Gastrocnemius medialis (tissue), 4 donors: ENCODE measurements around the gene APBA2. TPM values are rescaled to one million over a fixed set of nuclear protein-coding genes. Genes with fewer than 3 reads are reported as not detected.
A peak's percentile ranks its signal among the peaks of the same experiment; 100 is the strongest.

ENCODE experiments used
- ATAC-seq, 2 donors: fragments of 150-250 bp; one replicate each; pipeline ENCODE4 v1.9.1; 2016
- DNase-seq, 2 donors: peaks; one replicate each; pipeline ENCODE4 v3.0.0-alpha.2; 2019
- H3K27ac ChIP-seq, 4 donors: fragments of 200-600 bp; sonication (generic); 1 replicate in 1 of 4; 2 replicates in 3 of 4; pipeline ENCODE4 v1.5.1; 2016 to 2018; ENCODE audit warnings: mild to moderate bottlenecking in 2 of 4, moderate library complexity in 1 of 4
- H3K27me3 ChIP-seq, 3 donors: fragments of 200-600 bp; sonication (generic) in 2 of 3; 1 replicate in 1 of 3; 2 replicates in 2 of 3; pipeline versions ENCODE4 v1.5.1 to v1.6.0; 2016 to 2019; ENCODE audit warnings: mild to moderate bottlenecking in 1 of 3, moderate library complexity in 1 of 3
- H3K36me3 ChIP-seq, 2 donors: fragments of 200-600 bp; sonication (generic) in 1 of 2; one replicate each; pipeline ENCODE4 v1.5.1; 2017 to 2018
- H3K4me1 ChIP-seq, 2 donors: fragments of 200-600 bp; sonication (generic) in 1 of 2; one replicate each; pipeline ENCODE4 v1.5.1; 2016 to 2017; ENCODE audit warnings: mild to moderate bottlenecking in 2 of 2
- H3K4me3 ChIP-seq, 4 donors: fragments of 200-600 bp; sonication (generic) in 3 of 4; 1 replicate in 1 of 4; 2 replicates in 3 of 4; pipeline ENCODE4 v1.5.1; 2016 to 2019; ENCODE audit warnings: mild to moderate bottlenecking in 2 of 4
- H3K9me3 ChIP-seq, 3 donors: fragments of 200-600 bp; sonication (generic) in 2 of 3; 1 replicate in 1 of 3; 2 replicates in 2 of 3; pipeline ENCODE4 v1.5.1; 2016 to 2019
- POLR2A ChIP-seq, 2 donors: fragments of 450-650 bp; IDR thresholded peaks; one replicate each; pipeline ENCODE4 v1.6.1; 2017; ENCODE audit warnings: antibody characterized with exemption in 2 of 2, mild to moderate bottlenecking in 2 of 2, moderate library complexity in 2 of 2
- in situ Hi-C, 4 donors: fragments of 200-750 bp; cut with MboI; loops; one replicate each; pipeline versions ENCODE4 v1.15.0 to v1.8.0; 2017; ENCODE audit warnings: low sequenced_read_pairs in 4 of 4
- intact Hi-C: fragments of 100-400 bp; cut with DNase I; formaldehyde crosslinking; loops from one replicate; pipeline ENCODE4 v1.15.1; 2023; ENCODE audit warnings: low total_unique reads
- total RNA-seq, 4 donors: library from RNA; depleted of rRNA; stranded (reverse); fragments of >200 nt; gene quantifications; one replicate each; pipeline versions ENCODE4 v1.1.0 to v1.2.3, GENCODE V29; 2016
- TF ChIP-seq, protein P1 (sequence below), 5 experiments: fragments of 450-650 bp in 3 of 5; fragments of 200-600 bp in 2 of 5; sonication (generic) in 2 of 5; IDR thresholded peaks in 4 of 5; conservative IDR thresholded peaks in 1 of 5; 1 replicate in 4 of 5; 2 replicates in 1 of 5; pipeline ENCODE4 v1.5.1; 2016 to 2019; ENCODE audit warnings: antibody characterized with exemption in 5 of 5, mild to moderate bottlenecking in 3 of 5, moderate library complexity in 3 of 5

The APBA2 gene
- total RNA-seq, 4 donors from 2014 or later: 0.19 to 0.31 TPM; not detected in 2

DNA sequence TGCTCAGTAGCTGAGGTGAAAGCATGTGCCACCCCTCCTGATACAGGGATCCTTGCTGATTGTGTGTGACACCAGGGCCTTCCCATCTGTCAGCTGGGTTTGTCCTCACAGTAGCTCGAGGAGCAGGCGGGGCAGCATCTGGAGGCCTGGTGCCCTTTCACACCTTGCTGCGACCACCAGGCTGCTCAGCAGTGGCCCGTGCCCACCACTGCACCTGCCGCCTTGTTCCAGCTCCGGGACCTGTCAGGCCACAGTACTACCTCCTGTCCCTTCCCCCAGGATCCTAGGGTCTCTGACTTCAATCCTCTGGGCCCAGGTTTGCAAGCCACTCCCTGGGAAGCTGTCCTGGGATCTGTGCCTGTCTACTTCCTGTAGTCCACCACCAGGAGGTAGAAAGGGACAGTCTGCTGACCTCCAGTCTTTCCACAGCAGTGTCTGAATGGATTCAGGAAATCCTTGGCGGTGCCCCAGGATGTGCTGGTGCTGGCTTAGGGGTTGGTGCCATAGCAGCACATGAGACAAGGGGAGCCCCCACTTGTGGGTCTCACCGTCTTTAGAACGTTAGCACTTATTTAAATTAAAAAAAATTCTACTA, 27.5 kb downstream of the APBA2 start:
- in situ Hi-C loops: no loop called here
- TF ChIP-seq, protein P1, sequence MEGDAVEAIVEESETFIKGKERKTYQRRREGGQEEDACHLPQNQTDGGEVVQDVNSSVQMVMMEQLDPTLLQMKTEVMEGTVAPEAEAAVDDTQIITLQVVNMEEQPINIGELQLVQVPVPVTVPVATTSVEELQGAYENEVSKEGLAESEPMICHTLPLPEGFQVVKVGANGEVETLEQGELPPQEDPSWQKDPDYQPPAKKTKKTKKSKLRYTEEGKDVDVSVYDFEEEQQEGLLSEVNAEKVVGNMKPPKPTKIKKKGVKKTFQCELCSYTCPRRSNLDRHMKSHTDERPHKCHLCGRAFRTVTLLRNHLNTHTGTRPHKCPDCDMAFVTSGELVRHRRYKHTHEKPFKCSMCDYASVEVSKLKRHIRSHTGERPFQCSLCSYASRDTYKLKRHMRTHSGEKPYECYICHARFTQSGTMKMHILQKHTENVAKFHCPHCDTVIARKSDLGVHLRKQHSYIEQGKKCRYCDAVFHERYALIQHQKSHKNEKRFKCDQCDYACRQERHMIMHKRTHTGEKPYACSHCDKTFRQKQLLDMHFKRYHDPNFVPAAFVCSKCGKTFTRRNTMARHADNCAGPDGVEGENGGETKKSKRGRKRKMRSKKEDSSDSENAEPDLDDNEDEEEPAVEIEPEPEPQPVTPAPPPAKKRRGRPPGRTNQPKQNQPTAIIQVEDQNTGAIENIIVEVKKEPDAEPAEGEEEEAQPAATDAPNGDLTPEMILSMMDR (IDR thresholded peaks at IDR 0.05 in 4 of 5, conservative IDR thresholded peaks at IDR 0.05 in 1 of 5): no peak
- no peak for TF ChIP-seq POLR2A (IDR thresholded peaks at IDR 0.05)
- no peak for DNase-seq
- no peaks in the 10 kb centered on the region for H3K36me3 ChIP-seq
- H3K4me3 ChIP-seq: no peak overlapping the region
- H3K4me1 ChIP-seq: no peaks in the 10 kb centered on the region
- no peaks in the 10 kb centered on the region for H3K9me3 ChIP-seq
- intact Hi-C loops: no loop called here
- no peak overlapping the region for H3K27ac ChIP-seq
- ATAC-seq: no peak
- no peaks in the 10 kb centered on the region for H3K27me3 ChIP-seq

DNA sequence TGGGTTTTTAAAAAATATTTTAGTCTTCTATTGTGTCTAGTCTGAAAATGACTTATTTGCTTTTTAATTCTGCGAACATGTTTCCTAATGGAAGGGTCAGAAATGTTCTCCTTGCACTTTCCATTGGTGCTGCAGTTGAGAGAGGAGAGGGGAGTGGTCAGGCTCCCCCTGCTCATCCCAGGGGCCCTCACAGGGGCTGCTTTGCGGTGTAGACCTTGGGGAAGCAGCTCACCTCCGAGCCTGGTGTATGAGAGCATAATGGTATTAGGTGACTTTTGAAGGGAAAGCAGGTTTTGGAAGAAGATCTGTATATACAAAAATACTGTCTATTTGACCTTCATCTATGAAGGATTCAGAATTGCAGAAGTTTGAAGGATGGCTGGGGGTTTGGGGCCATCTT, 28.3 kb downstream of the APBA2 start:
- Histone ChIP-seq H3K4me1 (no peaks in the 10 kb centered on the region), H3K27ac (no peak overlapping the region), H3K9me3 (no peaks in the 10 kb centered on the region), H3K36me3 (no peaks in the 10 kb centered on the region), H3K27me3 (no peaks in the 10 kb centered on the region), H3K4me3 (no peak overlapping the region)
- TF ChIP-seq, protein P1 (IDR thresholded peaks at IDR 0.05 in 4 of 5, conservative IDR thresholded peaks at IDR 0.05 in 1 of 5): no peak
- TF ChIP-seq POLR2A (IDR thresholded peaks at IDR 0.05): no peak
- DNase-seq (no peak), ATAC-seq (no peak)
- in situ Hi-C loops (no loop called here), intact Hi-C loops (no loop called here)

DNA sequence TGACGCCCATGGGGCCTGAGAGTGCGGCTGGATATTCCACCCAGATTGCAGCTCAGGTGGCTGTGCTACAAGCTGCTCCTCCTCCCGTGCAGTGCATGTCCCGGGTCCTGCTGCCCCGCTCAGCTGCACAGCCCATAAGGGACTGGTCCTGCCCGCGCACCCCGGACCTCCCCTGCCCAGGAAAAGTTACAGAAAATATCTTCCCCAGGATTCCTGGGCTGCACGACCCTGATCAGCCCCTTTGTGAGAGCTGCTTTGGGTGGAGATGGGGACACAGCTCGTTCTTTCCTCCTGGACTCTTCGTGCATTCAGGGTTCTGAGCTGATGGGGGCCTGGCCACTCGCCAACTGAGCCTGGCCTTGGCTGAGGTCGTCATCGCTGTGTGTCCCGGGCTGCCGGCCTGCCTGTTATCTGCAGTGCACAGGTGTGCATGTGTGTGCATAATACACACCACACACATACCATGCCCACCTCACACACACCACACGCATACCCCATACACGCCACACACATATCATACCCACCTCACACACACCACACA, 28.8 kb downstream of the APBA2 start:
- DNase-seq (no peak), ATAC-seq (no peak)
- intact Hi-C loops: no loop called here
- no peaks in the 10 kb centered on the region for H3K4me1 ChIP-seq
- H3K27ac ChIP-seq: no peak overlapping the region
- no peaks in the 10 kb centered on the region for H3K36me3 ChIP-seq
- in situ Hi-C loops: no loop called here
- TF ChIP-seq POLR2A (IDR thresholded peaks at IDR 0.05): no peak
- TF ChIP-seq, protein P1 (IDR thresholded peaks at IDR 0.05 in 4 of 5, conservative IDR thresholded peaks at IDR 0.05 in 1 of 5): no peak
- no peaks in the 10 kb centered on the region for H3K27me3 ChIP-seq
- no peaks in the 10 kb centered on the region for H3K9me3 ChIP-seq
- H3K4me3 ChIP-seq: no peak overlapping the region

DNA sequence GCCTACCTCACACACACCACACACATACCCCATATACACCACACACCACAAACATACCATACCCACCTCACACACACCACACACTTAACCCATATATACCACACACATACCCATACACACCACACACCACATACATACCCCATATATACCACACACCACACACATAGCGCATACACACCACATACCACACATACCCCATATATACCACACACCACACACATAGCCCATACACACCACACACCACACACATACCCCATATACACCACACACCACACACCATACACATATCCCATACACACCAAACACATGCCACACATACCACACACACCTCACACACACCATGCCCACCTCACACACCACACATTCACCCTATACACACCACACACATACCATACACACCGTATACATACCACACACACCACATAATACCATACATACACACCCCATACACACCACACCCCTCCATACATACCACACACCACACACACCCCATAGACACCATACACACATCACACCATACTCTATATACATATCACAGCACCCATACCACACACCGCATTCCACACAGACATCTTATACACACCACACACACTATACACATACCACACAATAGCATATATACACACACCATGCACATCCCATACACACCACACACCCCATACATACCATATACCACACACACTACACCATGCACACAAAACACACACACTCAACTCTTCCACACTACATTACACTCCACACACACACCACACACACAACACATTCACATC, 29.5 kb downstream of the APBA2 start:
- Histone ChIP-seq H3K36me3 (no peaks in the 10 kb centered on the region), H3K27me3 (no peaks in the 10 kb centered on the region), H3K27ac (no peak overlapping the region), H3K4me3 (no peak overlapping the region), H3K9me3 (no peaks in the 10 kb centered on the region), H3K4me1 (no peaks in the 10 kb centered on the region)
- ATAC-seq: peak in 1 of 2 donors; percentile 45
- intact Hi-C loops: no loop called here
- TF ChIP-seq POLR2A (IDR thresholded peaks at IDR 0.05): no peak
- TF ChIP-seq, protein P1 (IDR thresholded peaks at IDR 0.05 in 4 of 5, conservative IDR thresholded peaks at IDR 0.05 in 1 of 5): no peak
- no peak for DNase-seq
- in situ Hi-C loops: no loop called here
